Aorta (tissue), 5 donors: ENCODE measurements around the gene COPG1. TPM values are rescaled to one million over a fixed set of nuclear protein-coding genes. Genes with fewer than 3 reads are reported as not detected.

Experiments
- ATAC-seq: fragments of 200-7000 bp; cut with Tn5 transposase; one replicate; pipeline ENCODE4 v1.9.1; 2022; ENCODE audit warnings: moderate library complexity; ENCODE audit not compliant: low FRiP score
- DNase-seq, 2 donors: peaks; one replicate each; pipeline ENCODE4 v3.0.0-alpha.2; 2020
- H3K27ac ChIP-seq, 2 donors: one replicate each; pipeline ENCODE4 v1.5.1; 2013; ENCODE audit warnings: low read length in 2 of 2, mild to moderate bottlenecking in 2 of 2, moderate library complexity in 2 of 2, control low read depth in 1 of 2, inconsistent platforms in 1 of 2, low read depth in 1 of 2
- H3K27me3 ChIP-seq, 2 donors: one replicate each; pipeline ENCODE4 v1.6.1; 2013; ENCODE audit warnings: control low read depth in 1 of 2, low read length in 1 of 2, mild to moderate bottlenecking in 1 of 2, moderate library complexity in 1 of 2; ENCODE audit not compliant: insufficient read depth in 2 of 2, control insufficient read depth in 1 of 2
- H3K36me3 ChIP-seq, 2 donors: one replicate each; pipeline ENCODE4 v1.6.1; 2013; ENCODE audit warnings: control low read depth in 1 of 2, low read length in 1 of 2, mild to moderate bottlenecking in 1 of 2; ENCODE audit not compliant: insufficient read depth in 2 of 2, control insufficient read depth in 1 of 2
- H3K4me1 ChIP-seq, 2 donors: one replicate each; pipeline ENCODE4 v1.6.1; 2013; ENCODE audit warnings: low read length in 2 of 2, control low read depth in 1 of 2, mild to moderate bottlenecking in 1 of 2, moderate library complexity in 1 of 2; ENCODE audit not compliant: insufficient read depth in 2 of 2, control insufficient read depth in 1 of 2
- H3K4me3 ChIP-seq, 2 donors: one replicate each; pipeline ENCODE4 v1.5.1; 2013; ENCODE audit warnings: low read length in 2 of 2, control low read depth in 1 of 2, mild to moderate bottlenecking in 1 of 2
- H3K9me3 ChIP-seq: one replicate; pipeline ENCODE4 v1.6.1; 2013; ENCODE audit warnings: mild to moderate bottlenecking, low read length; ENCODE audit not compliant: control insufficient read depth
- WGBS, 2 donors: extraction: QIAGEN DNeasy Blood & Tissue Kit; methylation state at CpG; one replicate each; pipeline ENCODE4 v1.1.7; 2013; 5-methylcytosine and 5-hydroxymethylcytosine counted together
- intact Hi-C, 2 donors: fragments of 100-400 bp; cut with DNase I; formaldehyde crosslinking; loops; one replicate each; pipeline versions ENCODE4 v1.14.2 to v1.15.0; 2022
- polyA plus RNA-seq, 2 donors: library from polyadenylated mRNA; stranded (reverse); fragments of 200-250 nt; gene quantifications; one replicate each; pipeline ENCODE4 v1.2.3, GENCODE V29; 2013
- total RNA-seq, 2 donors: library from RNA; stranded (reverse); fragmentation: NEBNext Ultra II Directional; extraction: Animal tissue kit (Norgen Biotek cat#: 25700); gene quantifications; one replicate each; pipeline ENCODE4 v1.2.1, GENCODE V29; 2021
- donor health status: healthy with polysubstance abuse.
- donor health status: Bipolar disorder and iron deficiency.
- donor health status: DM: no; HTN: no; CAD: no.
- donor health status: DM: no; HTN: no; CAD: no.
- donor health status: DM: yes; HTN: yes; CAD: no.

COPG1 gene
- total and polyA plus RNA-seq, 4 donors = 39.7 to 155 (median 117) TPM

- Histone ChIP-seq H3K27ac (no peak overlapping the region), H3K27me3 (no peaks in the 10 kb centered on the region), H3K36me3 (peaks cover 0 to 5% of the 10 kb centered on the region in 2 donors), H3K9me3 (no peaks in the 10 kb centered on the region), H3K4me1 (no peaks in the 10 kb centered on the region), H3K4me3 (no peak overlapping the region)
- intact Hi-C loops = no loop called here
- ATAC-seq (no peak), DNase-seq (no peak)
- WGBS, 2 donors = 90 to 91% methylated on average over 5 of the region's 5 CpGs
Measured at GRCh38 chr3:129295286-129295685, 45.9 kb downstream of the COPG1 start.

- H3K4me1 ChIP-seq = peaks cover 0 to 2% of the 10 kb centered on the region in 2 donors
- H3K36me3 ChIP-seq = peaks cover 0 to 3% of the 10 kb centered on the region in 2 donors
- 76 to 79% methylated on average over 3 of the region's 3 CpGs for WGBS, 2 donors
- DNase-seq = no peak
- no peak overlapping the region for H3K4me3 ChIP-seq
- intact Hi-C loops = no loop called here
- H3K9me3 ChIP-seq = no peaks in the 10 kb centered on the region
- peak; percentile 12 for ATAC-seq
- no peaks in the 10 kb centered on the region for H3K27me3 ChIP-seq
- peak overlapping the region in 1 of 2 donors; percentile 89 for H3K27ac ChIP-seq
Measured at GRCh38 chr3:129304146-129304961, 54.9 kb downstream of the COPG1 start.

- H3K27me3 ChIP-seq = no peaks in the 10 kb centered on the region
- DNase-seq = no peak
- peak overlapping the region in 1 of 2 donors; percentile 89 for H3K27ac ChIP-seq
- WGBS, 2 donors = 88 to 89% methylated on average over 1 of the region's 1 CpG
- H3K36me3 ChIP-seq = peaks cover 0 to 3% of the 10 kb centered on the region in 2 donors
- ATAC-seq = no peak
- peaks cover 0 to 2% of the 10 kb centered on the region in 2 donors for H3K4me1 ChIP-seq
- no peaks in the 10 kb centered on the region for H3K9me3 ChIP-seq
- no peak overlapping the region for H3K4me3 ChIP-seq
- intact Hi-C loops = no loop called here
Measured at GRCh38 chr3:129304962-129305222, 55.5 kb downstream of the COPG1 start.

- Histone ChIP-seq H3K27me3 (no peaks in the 10 kb centered on the region), H3K4me1 (peaks cover 0 to 2% of the 10 kb centered on the region in 2 donors), H3K4me3 (no peak overlapping the region), H3K27ac (peak overlapping the region; percentile 5 to 87), H3K36me3 (peaks cover 0 to 3% of the 10 kb centered on the region in 2 donors), H3K9me3 (no peaks in the 10 kb centered on the region)
- DNase-seq (peak; percentile 93 to 94), ATAC-seq (peak; percentile 91)
- intact Hi-C loops = no loop called here
- 3 to 7% methylated on average over 26 of the region's 26 CpGs for WGBS, 2 donors
Measured at GRCh38 chr3:129305592-129306091, 56.2 kb downstream of the COPG1 start.

GRCh38 chr3:129308636-129309035, 59.2 kb downstream of the COPG1 start:
- 97% methylated on average over 3 of the region's 3 CpGs for WGBS, 2 donors
- no peaks in the 10 kb centered on the region for H3K36me3 ChIP-seq
- no peaks in the 10 kb centered on the region for H3K4me1 ChIP-seq
- H3K9me3 ChIP-seq = no peaks in the 10 kb centered on the region
- H3K4me3 ChIP-seq = no peak overlapping the region
- no peak for ATAC-seq
- H3K27ac ChIP-seq = no peak overlapping the region
- no peak for DNase-seq
- H3K27me3 ChIP-seq = no peaks in the 10 kb centered on the region
- intact Hi-C loops = no loop called here

- Histone ChIP-seq H3K27ac (no peak overlapping the region), H3K36me3 (no peaks in the 10 kb centered on the region), H3K4me3 (no peak overlapping the region), H3K27me3 (no peaks in the 10 kb centered on the region), H3K4me1 (no peaks in the 10 kb centered on the region), H3K9me3 (no peaks in the 10 kb centered on the region)
- 83 to 85% methylated on average over 7 of the region's 7 CpGs for WGBS, 2 donors
- intact Hi-C loops = loop anchor here in 1 of 2 donors (5.0 kb wide), 1 partner anchor 33 kb away; the partner anchor contains the start of gene HMCES
- no peak for ATAC-seq
- DNase-seq = peak in 1 of 2 donors; percentile 33
Measured at GRCh38 chr3:129310111-129311011, 61.0 kb downstream of the COPG1 start.

- Histone ChIP-seq H3K27ac (no peak overlapping the region), H3K27me3 (no peaks in the 10 kb centered on the region), H3K9me3 (no peaks in the 10 kb centered on the region), H3K4me1 (no peaks in the 10 kb centered on the region), H3K4me3 (no peak overlapping the region), H3K36me3 (no peaks in the 10 kb centered on the region)
- WGBS, 2 donors = 91% methylated on average over 3 of the region's 3 CpGs
- intact Hi-C loops = loop anchor here in 1 of 2 donors (5.0 kb wide), 1 partner anchor 34 kb away; the partner anchor contains the start of gene HMCES
- DNase-seq (peak in 1 of 2 donors; percentile 52), ATAC-seq (no peak)
Measured at GRCh38 chr3:129311054-129311902, 61.9 kb downstream of the COPG1 start.
